Activated effector memory CD4-positive, alpha-beta T cell treated with anti-CD3 and anti-CD28 coated beads, Interleukin-2, amount 50 U/mL, for 16 hours (primary cell): Measurements from ENCODE around the gene MYL12B.
"Not testable (repeated sequence)": the region's sequence is repeated elsewhere in the genome, so short reads cannot be mapped to it uniquely, and the experiment has no call there.

Experiments used
- DNase-seq: peaks from one replicate; pipeline ENCODE4 v3.0.0-alpha.2; 2020

The MYL12B gene

DNA sequence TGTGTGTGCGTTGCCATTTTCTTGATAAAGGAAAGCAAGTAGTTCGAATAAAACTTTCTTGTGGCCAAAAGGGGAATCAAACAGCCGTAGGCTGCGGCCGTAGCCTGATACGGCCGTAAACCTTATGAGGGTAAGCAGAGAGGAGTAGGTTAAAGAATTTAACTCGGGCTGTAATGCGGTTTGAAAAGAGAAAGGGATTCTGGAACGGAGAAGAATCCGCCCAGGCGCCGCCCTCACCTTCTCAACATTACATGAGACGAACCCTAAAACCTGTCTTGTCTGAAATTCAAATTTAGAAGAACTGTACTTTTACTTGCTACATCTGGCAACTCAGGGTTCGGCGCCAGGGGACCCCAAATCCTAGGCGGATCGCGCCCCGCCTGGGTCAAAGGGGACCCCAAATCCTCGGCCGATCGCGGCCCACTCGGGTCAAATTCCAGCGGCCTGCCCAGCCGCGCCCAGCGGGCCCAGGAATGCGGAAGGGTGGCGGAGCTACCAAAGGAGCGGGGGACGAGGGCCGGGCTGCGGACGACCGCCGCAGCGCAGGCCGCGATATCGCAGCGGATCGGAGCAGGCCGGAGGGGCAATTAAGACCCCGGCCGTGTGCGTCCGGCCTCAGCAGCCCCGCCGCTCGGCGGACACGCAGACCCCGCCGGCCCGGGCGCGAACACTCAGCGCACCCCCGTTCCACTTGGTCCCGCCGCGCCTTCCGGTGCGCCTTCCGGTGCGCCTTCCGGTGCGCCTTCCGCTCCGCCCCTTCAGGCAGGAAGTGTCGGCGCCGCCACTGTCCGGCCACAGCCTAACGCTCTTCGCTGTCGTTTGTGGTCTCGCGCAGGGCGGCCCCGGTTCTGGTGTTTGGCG is at the start of gene MYL12B:
Gene MYL12B (plus strand): TSS at position 761 of the 861 bp plus-strand sequence. CDS start 10,766 bp downstream, outside the sequence.
- peak; percentile 92 for DNase-seq

DNA sequence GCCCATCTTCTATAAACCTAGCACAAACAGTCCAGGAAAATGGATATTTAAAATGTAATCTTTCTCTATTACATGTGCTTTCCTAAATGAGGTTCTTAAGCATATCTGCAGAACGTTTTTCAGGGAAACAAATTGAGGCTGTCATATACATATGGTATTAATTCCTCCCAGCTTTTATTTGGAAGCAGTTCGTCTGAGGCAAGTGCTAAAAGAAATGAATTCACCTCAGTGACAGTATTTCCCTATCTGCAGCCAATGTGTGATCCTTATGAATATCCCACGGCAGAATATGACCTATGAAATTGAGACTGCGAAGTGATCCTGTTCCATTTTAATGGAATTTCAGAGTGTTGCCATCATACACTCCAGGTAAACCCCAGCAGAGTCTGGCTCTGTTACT is 49.3 kb upstream of the MYL12B start:
- DNase-seq = no peak

DNA sequence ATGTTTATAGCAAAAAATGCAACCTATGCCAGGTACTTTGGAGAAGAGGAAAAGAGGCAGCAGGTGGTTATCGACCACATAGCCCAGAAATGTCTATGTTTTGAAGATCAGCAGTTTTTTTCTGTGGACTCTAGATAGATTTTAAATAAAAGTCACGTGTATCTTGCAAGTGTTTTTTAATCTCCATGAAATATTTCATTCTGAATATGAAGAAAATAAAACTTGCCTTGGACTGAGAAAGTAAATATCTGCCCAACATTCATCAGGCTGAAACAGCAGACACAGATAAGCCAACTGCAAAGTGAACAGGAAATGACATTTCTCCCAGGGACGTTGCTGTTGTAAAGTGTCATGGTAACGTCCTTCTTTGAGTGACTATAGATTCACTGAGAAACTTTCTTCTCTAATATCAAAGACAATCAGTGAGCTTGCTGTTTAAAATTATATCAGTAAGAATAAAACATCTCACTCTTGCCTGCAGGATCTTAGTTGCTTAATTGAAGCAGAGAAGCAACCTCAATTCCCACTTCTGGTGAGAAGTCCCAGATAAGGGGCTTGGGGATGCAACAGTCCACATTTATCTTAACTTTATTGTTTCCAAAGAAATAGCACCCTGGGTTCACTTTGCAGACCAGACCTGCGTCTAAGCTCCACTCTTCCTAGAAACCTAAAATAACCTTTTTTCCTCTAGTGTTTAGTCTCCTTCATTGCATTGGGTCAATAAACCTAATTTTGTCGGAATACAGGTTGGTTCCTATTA is 48.5 kb upstream of the MYL12B start:
- DNase-seq = no peak

DNA sequence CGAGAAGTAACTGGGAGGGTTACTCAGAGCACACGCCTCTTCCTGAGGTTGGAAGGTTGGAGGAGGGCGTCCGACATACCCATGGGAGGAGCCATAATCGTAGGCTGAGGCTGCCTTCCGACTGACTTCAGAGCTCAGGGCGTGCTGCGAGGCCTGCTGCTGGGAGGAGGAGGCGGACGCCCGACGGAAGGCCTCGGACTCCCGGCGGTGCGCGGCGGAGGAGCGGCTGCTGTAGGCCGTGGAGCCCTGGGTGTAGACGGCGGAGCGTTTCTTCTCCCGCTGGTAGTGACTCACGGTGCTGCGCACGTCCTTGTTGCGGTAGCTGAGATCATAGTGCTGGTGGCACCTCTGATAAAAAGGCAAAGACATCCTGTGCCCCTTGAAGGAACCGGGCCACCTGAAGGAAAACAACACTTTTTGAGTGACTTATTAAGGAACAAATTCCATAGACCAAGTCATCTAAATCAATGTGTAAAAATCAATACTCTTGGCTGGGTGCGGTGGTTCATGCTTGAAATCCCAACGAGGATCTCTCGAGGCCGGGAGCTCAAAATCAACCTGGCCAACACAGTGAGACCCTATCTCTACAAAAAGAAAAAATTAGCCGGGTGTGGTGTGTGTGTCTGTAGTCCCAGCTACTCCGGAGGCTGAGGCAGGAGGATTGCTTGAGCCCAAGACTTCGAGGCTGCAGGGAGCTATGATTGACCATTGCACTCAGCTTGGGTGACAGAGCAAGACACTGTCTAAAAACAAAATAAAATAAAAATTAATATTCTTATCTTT is 46.9 kb upstream of the MYL12B start:
- DNase-seq = no peak

DNA sequence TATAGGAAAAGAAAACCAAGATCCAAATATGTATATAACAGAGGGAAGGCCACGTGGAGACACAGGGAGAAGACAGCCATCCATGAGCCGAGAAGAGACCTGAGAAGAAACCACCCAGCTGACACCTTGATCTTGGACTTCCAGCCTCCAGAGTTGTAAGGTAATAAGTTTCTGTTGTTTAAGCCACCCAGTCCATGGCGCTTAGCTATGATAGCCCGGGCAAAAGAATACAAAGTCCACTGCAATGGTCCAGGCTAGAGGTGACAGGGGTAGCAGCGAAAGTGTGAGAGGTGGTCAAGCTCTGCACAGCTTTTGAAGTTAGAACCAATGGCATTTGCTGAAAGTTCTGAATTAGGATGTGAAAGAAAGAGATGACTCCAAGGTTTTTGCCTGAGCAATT is 44.9 kb upstream of the MYL12B start:
- no peak for DNase-seq

DNA sequence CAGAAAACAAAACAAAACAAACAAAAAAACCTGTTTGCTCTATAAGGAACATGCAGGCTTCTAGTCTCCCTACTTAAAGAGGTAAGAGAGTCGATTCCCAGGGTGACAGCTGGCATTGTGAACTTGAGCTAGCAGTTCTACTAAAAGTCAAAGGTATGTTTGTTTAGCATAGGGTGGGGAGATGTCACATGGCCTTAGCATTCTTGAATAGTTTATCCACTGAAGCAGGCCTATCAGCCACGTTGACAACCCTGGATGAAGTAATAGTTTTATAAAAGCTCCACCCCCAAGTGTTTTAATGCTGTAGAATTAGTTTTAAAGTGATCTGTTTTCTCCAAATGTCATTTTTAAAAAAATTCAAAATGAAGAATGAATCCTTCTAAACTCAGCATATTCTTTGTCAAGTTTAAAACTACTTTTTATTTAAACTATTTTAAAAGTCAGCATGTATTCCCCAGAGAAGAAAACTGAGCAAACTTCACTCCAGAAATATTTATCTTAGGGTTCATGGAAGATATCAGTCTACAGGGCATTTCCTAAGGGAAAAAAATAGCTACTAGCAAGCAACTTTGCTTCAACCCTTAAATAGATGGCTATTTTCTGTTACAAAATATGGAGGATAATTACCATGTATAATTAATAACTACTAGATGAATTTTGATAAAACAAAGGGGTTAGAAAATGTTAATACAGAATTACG is 43.8 kb upstream of the MYL12B start:
- no peak for DNase-seq

DNA sequence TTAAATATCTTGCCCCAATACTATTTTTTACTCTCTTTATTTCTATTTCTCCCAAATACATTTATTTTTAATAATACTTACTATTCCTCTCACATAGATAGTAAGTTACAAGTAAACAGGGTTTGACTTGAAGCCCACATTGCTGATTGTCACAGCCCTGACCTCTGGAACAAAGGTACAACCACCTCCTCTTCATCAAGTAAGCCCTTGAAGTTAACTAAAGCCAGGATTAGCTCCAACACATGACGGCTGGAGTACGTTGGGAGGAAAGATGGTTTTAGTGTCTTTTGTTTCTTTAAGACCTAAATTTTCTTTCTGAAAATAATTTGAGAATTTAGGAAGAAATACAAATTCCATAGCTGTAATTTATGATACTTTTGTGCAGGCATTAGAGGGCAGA is 43.1 kb upstream of the MYL12B start:
- no peak for DNase-seq

DNA sequence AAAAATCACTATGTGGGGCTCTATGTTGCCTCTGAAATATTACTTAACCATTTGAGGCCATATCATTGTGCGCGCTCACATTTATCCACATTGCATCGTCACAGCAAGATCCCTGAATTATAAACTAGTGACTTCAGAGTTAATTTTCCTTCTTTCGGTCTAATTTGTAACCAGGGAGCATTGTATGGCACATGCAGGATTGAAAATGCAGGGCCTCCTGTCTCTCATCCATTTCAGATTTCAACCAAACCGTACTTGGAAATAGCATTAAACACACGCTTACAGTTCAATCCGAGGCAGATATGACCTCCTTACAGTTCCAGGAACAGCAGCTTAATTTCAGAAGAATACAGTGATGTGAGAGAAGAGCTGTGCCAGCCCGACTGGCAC is 42.7 kb upstream of the MYL12B start:
- DNase-seq = no peak

DNA sequence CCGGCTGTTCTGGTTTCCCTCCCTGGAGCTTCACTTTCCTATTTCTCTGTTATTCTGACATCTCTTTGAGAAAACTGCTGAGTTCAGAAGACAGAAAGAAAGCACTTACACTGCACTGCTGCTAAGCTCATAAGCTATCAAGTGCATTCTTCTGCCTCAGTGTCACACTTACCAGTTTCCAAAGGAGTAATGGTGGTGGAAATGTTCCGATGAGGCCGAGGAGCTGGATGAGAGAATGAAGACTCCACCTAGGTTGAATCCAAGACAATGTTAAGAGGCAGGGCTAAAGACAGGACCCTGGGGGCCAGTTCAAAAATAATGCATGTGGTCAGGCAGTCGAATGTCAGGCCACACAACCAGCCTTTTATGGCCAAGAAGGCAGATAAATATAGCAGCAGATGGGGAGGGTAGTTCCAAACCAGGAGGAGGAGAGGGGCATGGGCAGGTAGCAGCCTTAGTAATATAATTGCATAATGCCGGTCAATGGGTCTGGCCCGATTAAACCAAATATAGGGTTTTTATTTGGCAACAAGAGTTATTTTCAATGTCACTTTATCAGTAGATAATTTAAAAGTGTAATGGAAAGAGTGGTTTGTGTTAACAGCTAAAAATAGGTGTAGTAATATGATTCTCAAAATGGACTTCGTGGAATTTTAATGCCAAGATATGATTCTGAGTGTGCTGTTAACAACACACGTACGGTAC is 42.1 kb upstream of the MYL12B start, which contains the start of gene MYOM1:
Gene MYOM1 (minus strand): TSS at position 338 of the 705 bp plus-strand sequence. CDS start 4,745 bp downstream, outside the sequence.
- no peak for DNase-seq

DNA sequence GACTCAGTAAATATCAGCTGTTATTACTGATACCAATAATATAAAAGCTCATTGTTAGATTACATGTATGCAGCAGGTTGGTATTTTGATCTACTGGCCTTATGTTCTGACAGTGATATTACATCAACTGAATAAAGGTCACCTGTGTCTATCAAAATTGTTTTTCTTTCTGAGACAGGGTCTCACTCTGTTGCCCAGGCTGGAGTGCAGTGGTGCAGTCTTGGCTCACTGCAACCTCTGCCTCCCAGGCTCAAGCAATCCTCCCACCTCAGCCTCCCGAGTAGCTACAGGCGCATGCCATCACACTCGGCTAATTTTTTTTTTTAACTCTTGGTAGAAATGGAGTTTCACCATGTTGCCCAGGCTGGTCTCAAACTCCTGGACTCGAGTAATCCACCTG is 41.1 kb upstream of the MYL12B start:
- not testable (repeated sequence) for DNase-seq

DNA sequence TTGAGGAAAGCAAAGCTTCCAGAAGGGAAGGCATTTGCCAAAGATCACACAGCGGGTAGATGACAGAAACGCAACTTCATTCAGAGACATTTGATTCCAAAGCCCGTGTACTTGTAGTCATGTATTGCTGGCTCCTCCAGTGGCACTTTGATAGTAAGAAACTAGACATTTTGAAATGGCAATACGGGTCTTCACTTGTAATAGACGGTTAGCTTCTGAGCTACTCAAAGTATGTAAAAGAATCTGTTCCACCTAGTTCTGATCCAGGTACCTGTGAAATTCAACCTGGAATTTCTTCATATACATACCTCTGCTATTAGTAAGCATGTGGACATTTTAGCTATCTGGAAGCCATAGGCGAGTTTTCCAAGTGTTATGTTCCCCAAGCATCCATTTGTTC is 40.4 kb upstream of the MYL12B start:
- DNase-seq = no peak

DNA sequence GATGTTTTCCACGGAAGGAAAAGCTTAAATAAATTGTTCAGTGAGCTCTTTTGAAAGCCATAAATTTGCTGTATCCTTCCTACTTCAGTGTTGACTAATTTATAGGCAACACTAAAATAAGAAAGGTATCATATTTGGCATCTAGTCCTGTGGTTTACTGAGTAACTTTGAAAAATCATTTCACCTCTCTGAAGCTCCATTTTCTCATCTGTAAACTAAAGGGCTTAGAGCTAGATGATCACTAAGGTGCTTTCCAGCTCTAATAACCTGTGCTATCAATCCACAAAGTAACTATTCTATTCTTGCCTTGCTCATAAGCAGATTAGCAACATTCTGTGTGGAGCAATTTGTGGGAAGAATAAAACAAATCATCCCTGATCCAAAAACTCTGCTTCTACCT is 38.6 kb upstream of the MYL12B start:
- DNase-seq = no peak

DNA sequence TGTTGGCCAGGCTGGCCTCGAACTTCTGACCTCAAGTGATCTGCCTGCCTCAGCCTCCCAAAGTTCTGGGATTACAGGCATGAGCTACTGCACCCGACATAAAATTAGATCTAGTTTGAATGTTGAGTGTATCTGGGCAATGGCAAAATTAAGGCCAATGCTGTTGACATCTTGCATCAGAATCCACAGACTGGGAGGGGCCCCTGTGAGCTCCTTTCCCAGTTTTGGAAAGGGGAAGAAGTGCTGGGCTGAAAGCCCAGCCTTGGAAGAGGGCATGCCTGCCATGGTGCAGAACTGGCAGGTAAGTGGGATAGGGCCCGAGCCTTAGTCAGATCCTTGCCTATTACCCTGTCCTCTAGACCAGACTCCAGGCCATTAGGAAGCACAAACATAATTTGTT is 37.7 kb upstream of the MYL12B start:
- no peak for DNase-seq

DNA sequence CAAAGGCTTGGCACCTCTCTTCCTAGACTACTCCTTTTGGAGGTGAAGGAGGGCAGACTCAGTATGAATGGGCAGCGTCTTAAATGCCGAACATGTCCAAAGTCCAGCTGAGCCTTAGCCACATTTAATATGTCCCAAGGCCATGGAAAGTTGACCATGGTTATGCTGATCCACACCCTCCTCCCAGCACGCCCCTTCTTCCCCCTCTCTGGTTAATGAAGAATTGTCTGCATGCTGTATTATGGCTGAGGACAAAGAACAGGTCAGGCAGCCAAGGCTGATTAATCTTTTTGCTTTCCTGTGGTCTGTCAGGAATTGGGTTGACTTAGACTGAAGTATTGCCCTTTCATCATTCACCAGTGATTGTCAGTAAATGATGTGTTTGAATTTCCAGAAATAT is 36.3 kb upstream of the MYL12B start:
- DNase-seq = no peak

DNA sequence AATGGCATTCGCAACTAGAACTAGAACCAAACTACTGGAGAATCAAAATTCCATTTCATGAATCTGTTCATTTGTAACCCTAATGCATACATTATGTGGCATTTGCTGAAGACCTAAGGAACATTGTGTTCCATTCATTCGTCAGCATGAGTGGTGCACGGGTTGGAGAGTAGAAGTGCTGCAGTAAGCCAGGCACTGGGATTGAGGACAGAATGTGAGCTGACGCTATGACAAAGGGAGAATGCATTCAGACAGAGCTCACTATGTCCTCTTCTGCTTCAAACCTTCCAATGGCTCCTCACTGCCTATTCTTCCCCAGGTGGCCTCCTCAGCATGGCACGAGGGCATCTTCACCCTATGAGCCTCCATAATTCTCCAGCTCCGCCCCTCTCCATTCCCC is 35.9 kb upstream of the MYL12B start:
- no peak for DNase-seq

DNA sequence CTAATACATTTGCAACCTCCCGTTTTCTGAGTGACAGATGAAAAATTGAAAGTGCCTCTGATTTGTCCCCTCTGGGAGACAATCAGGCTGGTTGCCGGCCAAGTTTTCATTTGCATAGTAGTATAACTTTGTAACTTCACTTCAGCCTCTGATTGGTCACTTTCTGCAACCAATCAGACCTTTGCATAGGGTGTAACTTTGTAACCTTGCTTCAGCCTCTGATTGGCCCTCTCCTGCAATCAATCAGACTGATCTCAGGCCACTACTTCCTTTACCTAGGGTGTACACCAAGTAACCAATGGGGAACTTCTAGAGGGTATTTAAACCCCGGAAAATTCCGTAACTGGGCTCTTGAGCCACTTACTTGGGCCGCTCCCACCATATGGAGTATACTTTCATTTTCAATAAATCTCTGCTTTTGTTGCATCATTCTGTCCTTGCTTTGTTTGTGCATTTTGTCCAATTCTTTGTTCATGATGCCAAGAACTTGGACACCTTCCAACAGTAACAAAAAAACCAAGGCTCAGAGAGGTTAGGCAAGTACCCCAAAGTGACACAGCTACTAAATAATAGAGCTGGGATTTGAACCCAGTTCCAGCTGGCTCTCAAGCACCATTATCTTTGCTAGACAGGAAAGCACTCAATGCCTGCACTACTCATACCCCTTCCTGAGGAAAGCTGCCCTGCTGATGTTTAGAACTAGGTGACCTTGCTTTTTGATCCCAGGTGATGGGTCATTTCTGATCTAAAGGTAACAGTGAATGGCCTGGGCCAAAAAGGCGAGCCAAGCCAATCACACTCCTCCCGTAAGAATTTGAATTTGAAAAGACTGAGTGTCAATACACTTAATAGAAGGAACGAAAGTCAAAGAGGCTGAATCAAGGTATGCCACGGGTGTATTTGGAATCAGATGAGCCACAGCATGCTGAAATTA is 31.3 kb upstream of the MYL12B start:
- DNase-seq = no peak

DNA sequence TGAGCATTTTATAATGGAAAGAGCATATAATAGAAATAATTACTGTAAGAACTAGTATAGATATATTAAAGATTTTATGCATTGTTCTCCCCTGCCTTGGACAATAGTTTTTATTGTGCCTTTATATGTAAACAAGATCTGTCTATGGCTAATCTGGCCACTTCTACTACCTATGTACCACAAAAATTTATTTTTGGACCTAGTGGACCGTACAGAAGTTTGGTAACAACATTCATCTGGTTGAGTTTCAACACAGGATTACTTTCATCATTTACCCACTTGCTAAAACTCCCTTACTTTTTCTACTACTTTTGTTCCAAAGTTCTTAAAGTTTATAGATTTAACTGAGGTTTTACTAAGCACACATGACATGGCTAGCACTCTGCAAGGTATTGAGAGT is 28.9 kb upstream of the MYL12B start:
- no peak for DNase-seq

DNA sequence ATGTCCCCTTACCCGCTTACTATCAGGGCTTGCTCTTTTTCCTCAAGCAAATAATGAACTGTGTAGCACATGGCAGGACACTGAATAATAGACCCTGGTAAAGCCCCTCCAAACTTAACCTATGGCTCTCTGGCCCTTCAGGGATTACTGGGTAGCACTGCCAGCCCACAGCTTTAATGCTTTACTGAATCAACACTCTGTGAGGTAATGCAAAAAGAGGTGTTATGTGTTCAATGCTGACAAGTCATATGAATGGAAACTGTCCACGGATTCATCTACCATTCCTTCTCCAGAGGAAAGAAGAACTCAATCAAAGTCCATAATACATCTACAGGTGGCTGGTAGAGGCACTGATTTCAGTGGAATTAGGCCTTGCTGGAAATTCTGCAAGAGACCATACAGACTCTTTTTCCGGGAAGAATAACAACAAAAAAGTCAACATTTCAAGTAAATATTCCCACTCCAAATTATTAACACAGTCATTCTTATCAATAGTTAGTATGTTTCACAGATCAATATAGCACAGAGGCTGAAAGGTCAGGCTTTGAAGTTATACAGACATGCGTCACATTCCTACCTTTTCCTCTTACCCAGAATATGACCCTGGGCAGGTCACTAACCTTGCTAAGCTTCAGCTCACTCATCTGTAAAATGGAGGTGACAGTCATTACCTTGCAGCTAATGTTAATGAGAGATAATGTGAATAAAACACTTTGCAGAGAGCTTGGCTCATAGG is 28.3 kb upstream of the MYL12B start:
- no peak for DNase-seq

DNA sequence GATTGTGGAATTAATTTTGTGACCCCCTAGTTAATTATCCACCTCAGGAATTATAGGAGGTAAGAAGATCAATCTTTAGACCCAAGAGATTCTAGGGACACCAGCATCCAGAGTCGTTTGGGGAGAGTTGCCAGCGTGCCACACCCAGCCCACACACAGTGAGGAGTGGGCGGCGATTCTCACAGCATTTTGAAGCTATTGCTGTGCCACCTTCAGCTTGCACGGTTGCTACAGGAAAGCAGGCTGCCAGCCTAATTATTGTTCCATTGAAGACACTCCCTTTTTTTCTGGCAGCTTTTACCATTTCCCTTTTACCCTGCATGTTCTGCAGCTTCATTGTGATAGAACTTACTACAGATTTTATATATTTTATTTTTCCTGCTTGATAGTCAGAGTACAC is 27.5 kb upstream of the MYL12B start:
- no peak for DNase-seq

DNA sequence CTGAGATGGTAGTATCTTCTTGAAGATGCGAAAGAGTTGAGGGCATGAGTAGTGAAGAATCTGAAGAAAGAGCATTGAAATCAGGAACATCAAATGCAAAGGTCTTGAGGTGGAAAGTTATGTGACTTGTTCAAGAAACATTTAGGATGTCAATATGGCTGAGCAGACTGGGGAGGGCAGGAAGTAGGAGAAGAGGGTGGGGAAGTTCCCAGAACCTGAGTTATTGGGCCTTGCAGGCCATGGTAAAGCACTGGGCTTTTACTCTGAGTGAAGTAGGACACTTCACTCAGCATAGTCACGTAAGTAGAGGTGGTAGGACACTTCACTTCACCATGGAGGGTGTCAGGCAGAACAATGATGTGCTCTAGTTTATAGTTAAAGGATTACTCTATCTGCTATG is 26.1 kb upstream of the MYL12B start:
- no peak for DNase-seq
